ENCODE measurements around the gene KPNA4. TPM values are rescaled to one million over a fixed set of nuclear protein-coding genes. Genes with fewer than 3 reads are reported as not detected.
A peak's percentile ranks its signal among the peaks of the same experiment; 100 is the strongest.

KPNA4 gene
- polyA plus RNA-seq, 1 experiment = 28.4 TPM

DNA sequence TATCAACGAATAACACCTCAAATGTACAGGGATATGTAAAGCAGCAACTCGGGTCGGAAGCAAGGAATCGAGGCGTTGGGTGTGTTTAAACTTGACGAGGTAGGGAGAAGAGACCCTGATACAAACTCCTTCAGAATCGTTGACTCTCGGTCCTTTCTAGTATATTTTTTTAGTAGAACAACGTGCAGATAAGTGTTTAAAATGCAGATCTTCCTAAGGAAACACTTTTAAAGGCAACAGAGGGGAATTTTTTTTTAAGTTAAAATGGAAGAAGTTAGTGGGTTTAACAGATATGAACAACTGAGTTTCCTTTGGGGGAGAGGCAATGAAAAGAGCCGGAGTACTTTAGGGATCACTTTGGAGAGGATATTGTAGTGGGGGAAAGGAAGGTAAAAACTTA is 1.1 kb upstream of the KPNA4 start:
- POLR2A ChIA-PET = interaction anchor here (0.6 to 1.9 kb wide), 4 partner anchors 23 to 117 kb away, joined by 3 to 7 read pairs (median 6); partner anchors contain the start of gene TRIM59
- Histone ChIP-seq H3K4me3 (ENCODE audit: low read depth, low read length) (peak overlapping the region; percentile 78), H3K9me3 (ENCODE audit: control insufficient read depth, insufficient read depth, low read length) (no peaks in the 10 kb centered on the region), H3K27me3 (ENCODE audit: control insufficient read depth, insufficient read depth, low read length) (no peaks in the 10 kb centered on the region), H3K27ac (ENCODE audit: low read depth, low read length) (peak overlapping the region; percentile 99)
- no peak for DNase-seq (ENCODE audit: low read depth, low spot score)
- TF ChIP-seq, protein P1, sequence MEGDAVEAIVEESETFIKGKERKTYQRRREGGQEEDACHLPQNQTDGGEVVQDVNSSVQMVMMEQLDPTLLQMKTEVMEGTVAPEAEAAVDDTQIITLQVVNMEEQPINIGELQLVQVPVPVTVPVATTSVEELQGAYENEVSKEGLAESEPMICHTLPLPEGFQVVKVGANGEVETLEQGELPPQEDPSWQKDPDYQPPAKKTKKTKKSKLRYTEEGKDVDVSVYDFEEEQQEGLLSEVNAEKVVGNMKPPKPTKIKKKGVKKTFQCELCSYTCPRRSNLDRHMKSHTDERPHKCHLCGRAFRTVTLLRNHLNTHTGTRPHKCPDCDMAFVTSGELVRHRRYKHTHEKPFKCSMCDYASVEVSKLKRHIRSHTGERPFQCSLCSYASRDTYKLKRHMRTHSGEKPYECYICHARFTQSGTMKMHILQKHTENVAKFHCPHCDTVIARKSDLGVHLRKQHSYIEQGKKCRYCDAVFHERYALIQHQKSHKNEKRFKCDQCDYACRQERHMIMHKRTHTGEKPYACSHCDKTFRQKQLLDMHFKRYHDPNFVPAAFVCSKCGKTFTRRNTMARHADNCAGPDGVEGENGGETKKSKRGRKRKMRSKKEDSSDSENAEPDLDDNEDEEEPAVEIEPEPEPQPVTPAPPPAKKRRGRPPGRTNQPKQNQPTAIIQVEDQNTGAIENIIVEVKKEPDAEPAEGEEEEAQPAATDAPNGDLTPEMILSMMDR (IDR thresholded peaks at IDR 0.05; ENCODE audit: low read depth, low read length) = no peak
- CTCF ChIA-PET = no interaction called here

DNA sequence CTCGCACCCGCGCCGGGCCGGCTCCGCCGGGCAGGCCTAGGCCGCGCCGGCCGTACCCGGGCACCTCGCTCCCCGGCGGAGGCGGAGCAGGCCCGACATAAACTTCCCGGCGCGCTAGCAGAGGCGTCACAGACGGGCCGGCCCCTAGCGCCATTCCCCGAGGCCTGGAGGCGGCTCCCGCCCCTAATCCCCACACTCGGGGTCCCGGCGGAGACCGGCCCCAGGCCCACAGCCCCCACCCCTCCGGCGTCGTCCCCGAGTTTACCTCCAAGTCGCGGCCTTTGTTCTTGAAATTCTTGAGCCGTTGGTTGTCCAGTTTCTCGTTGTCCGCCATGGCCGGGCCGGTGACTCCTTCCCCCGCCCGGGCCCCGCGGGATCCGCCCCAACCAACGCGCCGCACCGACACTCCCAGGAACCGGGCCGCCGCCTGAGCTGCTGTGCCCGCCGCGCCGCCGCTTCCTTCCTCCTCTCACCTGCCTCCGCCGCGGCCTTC is 376 bp downstream of the KPNA4 start:
- POLR2A ChIA-PET = interaction anchor here (0.7 to 1.9 kb wide), 2 partner anchors 115 to 598 kb away, joined by 6 to 9 read pairs; partner anchors contain the start of gene TRIM59
- Histone ChIP-seq H3K27me3 (ENCODE audit: control insufficient read depth, insufficient read depth, low read length) (no peaks in the 10 kb centered on the region), H3K27ac (ENCODE audit: low read depth, low read length) (peak overlapping the region; percentile 90), H3K9me3 (ENCODE audit: control insufficient read depth, insufficient read depth, low read length) (no peaks in the 10 kb centered on the region), H3K4me3 (ENCODE audit: low read depth, low read length) (peak overlapping the region; percentile 76)
- CTCF ChIA-PET = interaction anchor here (0.6 kb wide), 1 partner anchor 72 kb away, joined by 3 read pairs; no protein-coding TSS in a partner anchor
- TF ChIP-seq, protein P1 (IDR thresholded peaks at IDR 0.05; ENCODE audit: low read depth, low read length) = no peak
- no peak for DNase-seq (ENCODE audit: low read depth, low spot score)

DNA sequence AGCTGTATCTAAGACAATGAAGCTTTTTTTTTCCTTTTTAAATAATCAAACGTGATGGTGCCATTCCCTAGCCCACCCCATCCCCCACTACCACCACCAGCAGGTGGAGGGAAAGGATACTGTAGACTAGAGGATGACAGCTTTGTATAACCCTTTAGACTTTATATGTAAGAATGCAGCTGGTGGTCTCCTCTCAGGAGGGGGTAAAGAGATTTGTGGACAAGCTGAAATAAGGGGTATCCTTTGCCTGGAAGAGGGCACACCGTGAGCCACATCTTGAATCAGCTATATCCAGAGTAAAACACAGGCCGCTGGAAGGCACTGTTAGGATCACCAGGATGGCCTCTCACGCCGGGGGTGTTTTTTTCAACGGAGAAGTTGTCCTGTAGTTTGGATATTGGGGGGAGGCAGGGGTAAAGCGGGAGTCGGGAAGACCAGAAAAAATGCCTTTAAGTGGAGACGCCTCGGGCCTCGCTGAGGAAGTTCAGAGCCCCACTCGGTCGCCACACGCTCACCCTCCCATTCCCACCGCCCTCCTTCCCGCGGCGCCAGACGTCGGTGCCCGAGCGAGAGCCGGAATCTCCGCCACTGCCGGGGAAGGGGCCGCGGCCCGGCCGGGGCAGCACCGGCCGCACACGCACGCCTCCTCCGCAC is 986 bp downstream of the KPNA4 start:
- TF ChIP-seq, protein P1 (IDR thresholded peaks at IDR 0.05; ENCODE audit: low read depth, low read length) = no peak
- H3K4me3 ChIP-seq (ENCODE audit: low read depth, low read length) = peak overlapping the region; percentile 76
- no peak overlapping the region for H3K27ac ChIP-seq (ENCODE audit: low read depth, low read length)
- ChIA-PET POLR2A (interaction anchor here (0.9 to 1.9 kb wide), 2 partner anchors 9 to 114 kb away, joined by 3 to 6 read pairs; partner anchors contain the start of gene TRIM59), CTCF (interaction anchor here (0.5 to 1.3 kb wide), 3 partner anchors 79 to 152 kb away, joined by 3 to 4 read pairs (median 3); no protein-coding TSS in a partner anchor)
- H3K27me3 ChIP-seq (ENCODE audit: control insufficient read depth, insufficient read depth, low read length) = no peaks in the 10 kb centered on the region
- no peak for DNase-seq (ENCODE audit: low read depth, low spot score)
- H3K9me3 ChIP-seq (ENCODE audit: control insufficient read depth, insufficient read depth, low read length) = no peaks in the 10 kb centered on the region

DNA sequence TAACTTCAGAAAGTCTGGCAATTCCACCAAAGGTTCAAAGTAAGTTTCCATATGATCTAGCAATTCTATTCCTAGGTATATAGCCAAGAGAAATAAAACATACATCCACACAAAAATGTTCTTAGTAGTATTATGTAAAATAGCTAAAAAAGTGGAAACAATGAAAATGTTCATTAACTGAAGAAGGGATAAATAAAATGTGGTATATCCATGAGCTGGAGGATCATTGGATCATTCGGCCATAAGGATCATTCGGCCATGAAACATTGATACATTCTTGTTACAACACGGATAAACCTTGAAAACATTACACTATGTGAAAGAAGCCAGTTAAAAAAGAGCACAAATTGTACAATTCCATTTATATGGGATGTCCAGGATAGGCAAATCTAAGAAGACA is 2.4 kb downstream of the KPNA4 start:
- ChIA-PET CTCF (no interaction called here), POLR2A (interaction anchor here (0.6 kb wide), 1 partner anchor 43 kb away, joined by 4 read pairs; no protein-coding TSS in a partner anchor)
- no peaks in the 10 kb centered on the region for H3K27me3 ChIP-seq (ENCODE audit: control insufficient read depth, insufficient read depth, low read length)
- DNase-seq (ENCODE audit: low read depth, low spot score) = no peak
- H3K4me3 ChIP-seq (ENCODE audit: low read depth, low read length) = peak overlapping the region; percentile 76
- H3K9me3 ChIP-seq (ENCODE audit: control insufficient read depth, insufficient read depth, low read length) = no peaks in the 10 kb centered on the region
- TF ChIP-seq, protein P1 (IDR thresholded peaks at IDR 0.05; ENCODE audit: low read depth, low read length) = no peak
- H3K27ac ChIP-seq (ENCODE audit: low read depth, low read length) = no peak overlapping the region

DNA sequence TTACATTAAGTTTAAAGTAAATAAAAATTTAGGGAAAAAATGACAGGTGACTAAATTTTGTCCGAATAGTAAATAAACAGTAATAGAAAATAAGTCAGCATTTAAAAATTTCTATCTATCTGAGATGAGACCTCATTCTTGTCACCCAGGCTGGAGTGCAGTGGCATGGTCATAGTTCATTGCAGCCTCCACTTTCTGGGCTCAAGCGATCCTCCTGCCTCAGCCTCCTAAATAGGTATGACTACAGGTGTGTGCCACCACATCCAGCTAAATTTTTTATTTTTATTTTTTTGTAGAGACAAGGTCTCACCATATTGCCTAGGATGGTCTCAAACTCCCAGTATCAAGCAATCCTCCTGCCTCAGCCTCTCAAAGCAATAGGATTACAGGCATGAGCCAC is 7.8 kb downstream of the KPNA4 start:
- CTCF ChIA-PET = no interaction called here
- POLR2A ChIA-PET = no interaction called here

More for the DNA sequence above, 7.8 kb downstream of the KPNA4 start:
- TF ChIP-seq, protein P1 (IDR thresholded peaks at IDR 0.05; ENCODE audit: low read depth, low read length) = no peak
- DNase-seq (ENCODE audit: low read depth, low spot score) = no peak
- no peak overlapping the region for H3K4me3 ChIP-seq (ENCODE audit: low read depth, low read length)
- no peaks in the 10 kb centered on the region for H3K27me3 ChIP-seq (ENCODE audit: control insufficient read depth, insufficient read depth, low read length)
- H3K9me3 ChIP-seq (ENCODE audit: control insufficient read depth, insufficient read depth, low read length) = no peaks in the 10 kb centered on the region
- H3K27ac ChIP-seq (ENCODE audit: low read depth, low read length) = no peak overlapping the region

Data from AG04450 (cell line).